GM10847 (cell line): Measurements from ENCODE around the gene PDE2A.

Source experiments
- POLR2A ChIP-seq: IDR thresholded peaks from 2 replicates; pipeline ENCODE4 v1.6.1; 2011; ENCODE audit not compliant: insufficient read length; ENCODE audit errors: extremely low read depth

PDE2A gene

GRCh38 chr11:72607496-72607895 is 66.7 kb downstream of the PDE2A start:
- TF ChIP-seq POLR2A, result no peak

- no peak for TF ChIP-seq POLR2A
Observed at GRCh38 chr11:72606748-72607468, 67.3 kb downstream of the PDE2A start.

GRCh38 chr11:72605973-72606747 is 68.1 kb downstream of the PDE2A start:
- no peak for TF ChIP-seq POLR2A

GRCh38 chr11:72604256-72604655 is 70.0 kb downstream of the PDE2A start:
- TF ChIP-seq POLR2A, result no peak

DNA sequence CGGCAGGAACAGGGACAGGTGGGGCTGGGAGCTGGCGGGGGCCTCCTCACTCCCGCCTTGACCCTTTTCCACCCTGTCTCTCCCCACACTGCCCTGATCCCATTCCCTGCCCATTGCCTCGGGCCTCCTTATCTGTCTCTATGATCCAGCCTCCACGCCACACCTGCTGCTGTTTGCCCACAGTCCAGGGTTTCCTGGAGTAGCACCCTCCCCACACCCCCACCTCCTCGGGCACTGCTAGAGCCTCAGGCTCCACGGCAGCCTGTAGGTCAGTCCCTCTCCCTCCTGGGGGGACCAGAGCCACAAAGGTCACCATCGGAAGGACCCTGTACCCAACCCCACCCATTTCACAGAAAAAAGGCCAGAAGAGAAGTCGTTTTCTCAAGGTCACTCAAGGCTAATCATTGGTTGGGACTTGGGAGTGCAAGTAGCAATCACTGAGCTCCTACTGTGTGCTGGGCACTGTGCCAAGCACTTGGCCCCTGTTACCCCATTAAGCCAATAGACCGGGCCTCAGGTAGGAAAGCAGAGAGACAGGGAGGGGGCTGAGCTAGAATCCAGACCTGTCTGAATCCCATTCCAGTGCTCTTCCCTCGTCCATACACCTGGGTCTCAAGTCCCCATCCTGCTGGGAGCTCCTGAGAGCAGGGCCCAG is 71.8 kb downstream of the PDE2A start:
- no peak for TF ChIP-seq POLR2A

DNA sequence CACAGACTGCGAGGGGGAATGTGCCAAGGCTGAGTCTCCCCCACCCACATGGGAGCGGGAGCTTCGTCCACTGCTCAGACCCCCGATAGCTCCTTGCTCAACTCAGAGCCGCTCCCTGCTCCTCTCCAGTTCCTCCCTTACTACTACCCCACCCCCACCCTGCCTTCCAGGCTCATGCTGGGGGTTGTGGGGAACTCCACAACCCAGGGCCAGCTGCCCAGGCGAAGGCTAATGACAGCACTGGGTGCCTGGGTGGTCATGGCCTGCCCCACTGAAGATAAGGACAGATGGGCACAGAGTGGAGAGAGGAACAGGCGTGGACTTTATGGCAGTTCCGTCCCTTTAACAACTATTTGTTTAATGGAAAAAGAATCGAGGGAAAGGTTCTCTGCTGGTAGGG is 73.7 kb downstream of the PDE2A start:
- TF ChIP-seq POLR2A, result no peak

DNA sequence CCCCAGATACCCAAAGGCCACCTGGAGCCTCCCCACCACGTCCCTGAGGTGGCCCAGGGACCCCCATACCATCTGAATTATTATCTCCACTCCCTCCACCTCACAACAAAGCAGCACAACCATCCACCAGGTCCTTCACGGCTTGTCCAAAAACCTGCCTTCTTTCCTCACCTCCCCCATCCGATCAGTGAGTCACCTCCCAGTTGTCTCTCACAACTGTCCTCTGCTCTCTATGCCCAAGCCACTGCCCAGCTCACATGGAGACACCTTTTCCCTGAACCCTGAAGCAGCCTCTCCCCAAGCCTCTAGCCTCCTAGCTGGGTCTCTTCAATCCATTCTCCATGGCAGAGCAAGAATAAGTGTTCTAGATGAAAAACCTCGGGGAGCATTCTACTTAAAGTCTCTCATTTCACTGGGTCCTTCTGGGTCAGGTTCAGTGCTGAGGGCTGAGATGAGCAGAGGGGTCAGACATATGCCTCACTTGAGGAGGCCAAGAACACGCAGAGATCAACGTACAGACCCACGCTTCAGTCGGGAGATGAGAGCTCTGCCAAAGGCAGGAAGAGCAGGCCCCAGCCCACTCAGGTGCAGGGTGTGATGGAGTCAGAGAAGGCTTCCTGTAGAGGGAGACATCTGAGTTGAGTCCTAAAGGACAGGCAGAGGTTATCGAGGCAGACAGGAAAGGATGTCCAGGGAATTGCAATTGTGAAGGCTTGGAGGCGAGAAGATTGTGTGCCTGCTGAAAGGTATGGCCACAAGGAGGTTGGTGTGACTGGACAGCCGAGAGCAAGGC is 74.7 kb downstream of the PDE2A start:
- TF ChIP-seq POLR2A, result no peak

- TF ChIP-seq POLR2A, result no peak
Observed at GRCh38 chr11:72598906-72599305, 75.3 kb downstream of the PDE2A start.

DNA sequence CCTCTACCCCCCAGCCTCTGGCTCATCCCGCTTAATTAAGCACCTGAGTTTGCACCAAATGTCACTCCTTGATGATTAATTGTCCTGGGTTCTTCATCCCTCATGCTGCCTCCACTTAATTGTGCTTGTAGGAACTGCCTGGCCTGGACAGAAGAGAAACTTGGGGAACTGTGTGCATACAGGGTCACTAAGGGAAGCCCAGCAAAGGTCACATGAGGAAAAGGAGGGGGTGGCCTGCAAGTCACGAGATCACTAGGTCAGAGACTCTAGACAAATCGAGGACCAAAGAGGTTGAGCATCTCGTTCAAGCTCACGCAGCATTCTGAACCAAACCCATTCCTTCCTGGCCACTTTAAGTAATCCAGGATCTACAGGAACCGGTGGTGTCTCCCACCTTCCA is 75.8 kb downstream of the PDE2A start:
- no peak for TF ChIP-seq POLR2A

- no peak for TF ChIP-seq POLR2A
Observed at GRCh38 chr11:72597721-72598120, 76.5 kb downstream of the PDE2A start.

DNA sequence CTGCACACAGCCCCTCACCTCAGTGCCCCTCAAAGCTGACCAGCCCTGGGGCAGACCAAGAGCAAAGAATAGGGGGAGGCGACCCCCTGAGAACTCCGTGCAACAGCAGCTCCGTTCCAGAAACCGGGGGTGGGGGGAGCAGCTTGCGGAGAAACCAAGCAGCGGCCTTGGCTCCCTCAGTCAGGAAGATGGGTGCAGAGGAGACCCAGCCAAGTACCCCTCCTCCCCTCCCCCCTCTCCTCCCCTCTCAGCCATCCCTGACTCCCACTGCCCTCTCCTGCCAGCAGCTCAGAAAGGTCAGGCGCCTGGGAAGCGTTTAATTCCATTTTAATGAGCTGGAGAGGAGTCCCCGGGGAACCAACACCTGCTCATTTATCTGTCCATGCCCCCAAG is 78.9 kb downstream of the PDE2A start:
- no peak for TF ChIP-seq POLR2A

GRCh38 chr11:72594493-72595291 is 79.5 kb downstream of the PDE2A start:
- TF ChIP-seq POLR2A, result no peak

- no peak for TF ChIP-seq POLR2A
Observed at GRCh38 chr11:72592698-72593495, 81.3 kb downstream of the PDE2A start.
